ENCODE results near the gene PREX1.

DNA sequence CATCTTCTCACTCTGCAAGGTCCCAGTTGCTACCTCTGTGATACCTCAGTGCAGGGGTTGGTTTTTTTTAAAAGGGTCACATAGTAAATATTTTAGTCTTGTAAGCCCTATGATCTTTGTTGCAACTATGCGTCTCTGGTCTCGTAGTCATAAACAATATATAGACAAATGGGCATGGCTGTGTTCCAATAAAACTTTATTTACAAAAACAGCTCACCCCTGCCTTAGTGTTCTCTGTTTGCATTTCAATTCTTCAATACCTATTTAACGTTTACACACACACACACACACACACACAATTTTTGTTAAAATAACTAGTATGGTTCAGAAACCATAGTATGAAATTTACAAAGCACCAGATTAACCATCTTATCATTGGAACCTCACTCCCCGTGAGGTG, 216.8 kb downstream of the PREX1 start:
- TF ChIP-seq YY1 (IDR thresholded peaks at IDR 0.05; ENCODE audit: insufficient read depth, insufficient read length) (no peak), ZNF274 (IDR thresholded peaks at IDR 0.05; ENCODE audit: low read depth, low read length) (no peak)

Data from NT2/D1 (cell line).